A204.1 (cell line): ENCODE measurements around the gene ICOSLG.
"Not testable (repeated sequence)": the region's sequence is repeated elsewhere in the genome, so short reads cannot be mapped to it uniquely, and the experiment has no call there.

ENCODE experiments used
- FAIRE-seq: peaks from 2 replicates; lab custom pipeline; 2012; peaks lifted over from hg19 to GRCh38; lab: Jason Lieb, UNC

Gene ICOSLG

GRCh38 chr21:44263768-44264167 is 23.0 kb upstream of the ICOSLG start:
- FAIRE-seq, result no peak

- FAIRE-seq, result no peak
Measured at GRCh38 chr21:44263221-44263760, 22.5 kb upstream of the ICOSLG start.

DNA sequence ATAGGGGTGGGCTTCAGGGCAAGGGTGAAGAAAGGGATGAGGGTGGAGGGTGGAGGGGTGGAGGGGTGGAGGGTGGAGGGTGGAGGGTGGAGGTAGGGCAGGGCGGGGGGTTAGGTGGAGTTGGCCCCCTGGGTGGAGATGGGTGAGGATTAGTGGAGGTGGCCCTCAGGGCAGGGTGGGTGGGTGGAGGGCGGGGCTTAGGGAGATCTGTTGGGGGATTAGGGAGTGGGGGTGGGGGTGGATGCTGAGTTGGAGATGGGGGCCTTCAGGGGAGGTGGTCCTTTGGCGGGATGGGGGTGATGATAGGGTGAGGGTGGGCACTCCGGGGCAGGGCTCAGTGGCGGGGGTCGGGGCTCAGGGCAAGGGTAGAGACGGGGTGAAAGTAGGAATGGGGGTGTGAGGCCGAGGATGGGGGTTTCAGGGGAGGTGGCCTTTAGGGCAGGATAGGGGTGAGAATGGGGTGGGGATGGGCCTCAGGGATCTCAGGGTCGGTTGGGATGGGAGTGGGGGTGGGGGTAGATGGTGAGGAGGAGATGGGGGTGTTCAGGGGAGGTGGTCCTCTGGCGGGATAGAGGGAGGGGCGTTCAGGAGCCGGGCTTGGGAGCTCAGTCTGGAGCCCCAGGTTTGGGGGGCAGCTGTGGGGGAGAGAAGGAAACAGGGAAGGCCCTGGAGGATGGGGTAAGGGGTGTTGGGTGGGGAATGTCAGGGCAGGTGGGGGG is 21.8 kb upstream of the ICOSLG start:
- no peak for FAIRE-seq

DNA sequence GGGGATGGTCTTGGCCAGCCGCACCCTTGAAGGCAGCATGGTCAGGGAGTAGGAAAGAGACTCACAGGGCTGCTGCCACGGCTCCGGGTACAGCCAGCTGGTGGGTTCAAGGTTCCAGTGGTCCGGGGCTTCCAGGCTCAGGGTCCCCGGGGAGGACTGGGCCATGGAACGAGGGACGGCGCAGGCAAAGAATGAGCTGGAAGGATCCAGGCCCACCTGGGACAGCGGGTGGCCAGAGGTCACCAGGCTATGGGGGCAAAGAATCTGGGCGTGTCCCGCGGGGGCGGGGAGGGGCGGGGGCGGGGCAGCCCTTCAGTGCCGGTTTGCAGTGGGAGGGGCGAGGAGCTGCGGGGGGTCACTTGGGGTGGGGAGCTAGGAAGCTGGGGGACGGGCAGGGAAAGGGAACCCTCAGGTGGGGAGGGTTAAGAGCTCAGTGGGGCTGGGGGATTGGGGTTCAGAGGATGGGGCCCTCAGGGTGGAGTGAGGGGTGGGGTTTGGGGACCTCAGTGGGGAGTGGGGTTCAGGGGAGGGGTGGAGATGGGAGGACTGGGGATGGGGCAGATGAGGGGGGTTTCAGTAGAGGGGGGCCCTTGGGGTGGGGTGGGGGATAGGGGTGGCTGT is 21.0 kb upstream of the ICOSLG start, which contains the start of gene DNMT3L:
Gene DNMT3L, minus strand, starts transcription at position 223 of the 621 bp plus-strand sequence. CDS start 638 bp downstream, outside the sequence.
- FAIRE-seq, result no peak

GRCh38 chr21:44260791-44261631 is 20.3 kb upstream of the ICOSLG start:
- no peak for FAIRE-seq

DNA sequence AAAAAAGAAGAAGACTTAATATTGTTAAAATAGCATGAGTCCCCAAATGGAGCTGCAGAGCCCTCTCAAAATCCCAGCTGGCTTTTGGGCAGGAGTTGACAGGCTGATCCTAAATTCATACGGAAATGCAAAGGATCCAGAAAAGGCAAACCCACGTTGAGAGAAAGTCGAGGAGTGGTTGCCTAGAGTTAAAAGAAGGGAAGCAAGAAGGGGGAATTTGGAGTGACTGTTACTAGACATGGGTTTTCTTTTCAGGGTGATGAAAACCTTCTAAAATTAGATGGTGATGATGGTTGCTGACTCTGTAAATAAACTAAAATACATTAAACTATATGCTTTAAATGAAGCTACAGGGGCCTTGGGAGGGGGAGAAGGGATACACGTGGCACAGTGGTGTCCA is 19.3 kb upstream of the ICOSLG start:
- no peak for FAIRE-seq

DNA sequence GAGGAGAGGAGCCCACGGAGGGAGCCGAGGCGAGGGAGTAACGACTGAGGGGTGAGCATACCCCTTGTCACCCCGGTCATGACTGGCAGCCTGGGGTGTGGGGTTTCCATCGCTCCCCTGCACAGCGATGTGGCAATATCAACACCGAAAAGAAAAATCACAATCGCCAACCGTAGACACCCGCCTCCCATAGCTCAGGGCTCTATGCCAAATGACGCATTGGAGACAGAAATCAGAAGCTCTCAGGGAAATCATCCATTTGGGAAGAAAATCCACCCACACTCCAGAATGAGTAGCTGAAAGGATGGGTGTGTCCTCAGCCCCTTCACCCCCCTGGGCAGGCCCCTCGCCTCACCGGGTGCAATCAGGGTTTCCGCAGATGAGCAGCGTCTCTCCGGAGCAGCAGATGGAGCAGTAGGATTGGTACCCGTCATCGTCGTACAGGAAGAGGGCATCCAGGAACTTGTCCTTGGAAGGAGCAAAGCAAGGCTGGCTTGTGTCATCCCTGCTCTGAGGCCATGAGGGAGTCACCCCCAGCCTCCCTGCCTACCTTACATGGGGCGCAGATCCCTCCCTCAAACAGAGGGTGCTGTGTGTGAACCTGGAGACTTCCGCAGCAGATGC is 18.5 kb upstream of the ICOSLG start:
- FAIRE-seq, result no peak

DNA sequence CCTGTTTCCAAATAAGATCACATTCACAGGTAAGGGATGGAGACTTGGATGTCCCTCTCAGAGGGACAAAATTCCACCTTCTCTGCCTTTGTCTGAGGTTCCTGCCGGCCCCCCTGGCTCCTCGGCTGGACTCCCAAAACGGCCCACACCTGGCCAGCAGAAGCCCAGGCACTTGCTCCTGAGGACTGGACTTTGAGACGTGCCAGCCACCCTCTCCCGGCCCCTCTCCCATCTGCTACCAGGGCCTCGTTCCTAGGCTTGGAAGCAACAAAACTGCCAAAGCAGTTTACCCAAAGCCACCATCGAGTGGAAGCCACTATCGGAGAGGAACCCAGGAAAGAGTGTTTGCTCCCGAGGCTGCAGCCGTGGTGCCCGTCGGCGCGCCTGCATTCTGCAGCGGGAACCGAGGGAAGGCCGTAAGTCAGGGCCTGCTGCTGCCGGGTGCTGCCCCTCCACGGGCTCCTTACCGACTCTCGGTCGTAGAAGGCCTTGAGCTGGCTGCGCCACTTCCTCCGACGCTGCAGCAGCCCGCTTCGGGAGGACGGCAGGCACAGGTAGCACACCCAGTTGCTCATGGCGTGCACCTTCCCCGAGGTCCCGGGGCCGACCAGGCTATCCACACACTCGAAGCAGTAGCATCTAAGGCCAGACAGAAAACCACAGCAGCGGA is 17.4 kb upstream of the ICOSLG start:
- no peak for FAIRE-seq

GRCh38 chr21:44255511-44255981 is 14.8 kb upstream of the ICOSLG start:
- no peak for FAIRE-seq

DNA sequence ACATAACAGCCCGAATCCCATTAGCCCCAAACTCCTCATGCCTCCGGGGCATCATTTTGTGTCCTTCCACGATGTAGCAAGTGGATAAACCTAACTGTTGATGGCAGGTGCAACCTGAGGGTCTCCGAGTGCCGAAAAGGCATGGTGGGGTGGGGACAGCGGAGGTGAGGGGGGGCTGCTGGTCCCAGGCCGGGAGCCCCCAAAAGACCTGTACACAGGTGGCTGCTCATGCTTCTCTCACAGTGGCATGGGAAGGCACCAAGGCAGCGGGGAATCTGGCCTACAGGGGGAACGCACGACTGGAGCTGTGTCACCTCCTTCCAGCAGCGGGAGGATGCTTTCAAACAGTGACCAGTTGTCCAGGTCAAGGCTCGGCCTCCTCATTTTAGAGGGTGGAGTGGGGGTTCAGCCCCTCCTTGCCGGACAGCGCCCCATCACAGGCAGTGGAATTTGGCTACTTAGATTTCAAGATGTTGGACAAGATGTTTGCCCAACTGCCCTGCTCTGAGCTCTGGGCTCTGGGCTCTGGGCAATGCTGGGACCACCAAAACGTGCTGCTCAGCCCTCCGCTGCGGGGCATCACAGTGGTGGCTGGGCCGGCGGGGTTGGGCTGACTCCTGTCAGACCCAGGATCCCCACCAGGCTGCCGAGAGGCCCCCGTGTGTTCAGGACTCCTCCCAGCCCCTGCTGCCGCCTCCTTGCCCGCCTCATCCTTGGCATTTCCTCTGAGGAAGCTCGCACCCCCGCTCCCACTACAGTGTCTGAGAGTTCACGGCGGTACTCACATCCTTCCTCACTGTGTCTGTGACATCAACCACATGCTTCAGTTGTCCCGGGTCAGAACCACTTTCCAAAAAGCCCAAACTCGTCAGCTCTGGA is 13.3 kb upstream of the ICOSLG start:
- no peak for FAIRE-seq

- FAIRE-seq, result not testable (repeated sequence)
Measured at GRCh38 chr21:44249204-44250037, 8.7 kb upstream of the ICOSLG start.

- FAIRE-seq, result not testable (repeated sequence)
Measured at GRCh38 chr21:44247904-44248303, 7.2 kb upstream of the ICOSLG start.

DNA sequence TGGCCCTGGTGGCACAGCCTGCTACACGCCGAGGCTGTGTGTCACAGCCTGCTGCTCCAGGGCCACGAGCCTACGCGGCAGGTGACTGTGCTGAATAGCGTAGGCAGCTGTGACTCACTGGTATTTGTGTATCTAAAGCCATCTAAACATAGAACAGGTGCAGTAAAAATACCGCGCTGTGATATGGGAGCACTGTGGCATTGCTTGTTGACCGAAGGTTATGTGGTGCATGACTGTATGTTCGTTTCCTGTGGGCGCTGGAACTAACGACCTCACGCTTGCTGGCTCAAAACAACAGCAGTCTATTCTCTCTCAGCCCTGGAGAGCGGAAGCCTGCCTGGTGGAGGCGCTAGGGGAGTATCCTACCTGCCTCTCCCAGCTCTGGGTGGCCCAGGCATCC is 3.2 kb upstream of the ICOSLG start:
- FAIRE-seq, result not testable (repeated sequence)

GRCh38 chr21:44241281-44241680 is 538 bp upstream of the ICOSLG start:
- not testable (repeated sequence) for FAIRE-seq

- FAIRE-seq, result not testable (repeated sequence)
Measured at GRCh38 chr21:44240353-44240752, 390 bp downstream of the ICOSLG start.

GRCh38 chr21:44229561-44229960 is 11.2 kb downstream of the ICOSLG start:
- not testable (repeated sequence) for FAIRE-seq

DNA sequence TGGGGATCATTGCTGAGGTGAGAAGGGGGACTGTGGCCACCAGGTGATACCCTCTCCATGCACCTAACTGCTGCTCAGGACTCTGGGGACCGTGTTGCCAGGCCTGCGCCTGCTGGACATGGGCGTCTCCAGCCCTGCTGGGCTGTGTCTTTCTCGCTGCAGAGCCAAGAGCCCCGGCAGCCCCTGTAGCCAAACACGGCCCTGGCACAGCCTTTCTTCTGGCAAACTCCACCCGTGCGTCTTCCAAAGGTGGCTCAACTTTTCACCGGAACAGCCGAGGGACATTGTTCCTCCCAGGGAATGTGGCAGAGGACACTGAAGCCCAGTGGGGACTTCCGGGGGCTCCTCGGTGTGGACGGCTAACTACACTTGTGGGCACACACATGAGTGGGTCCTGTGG is 12.6 kb downstream of the ICOSLG start:
- FAIRE-seq, result not testable (repeated sequence)

GRCh38 chr21:44227614-44228013 is 13.1 kb downstream of the ICOSLG start:
- FAIRE-seq, result not testable (repeated sequence)

DNA sequence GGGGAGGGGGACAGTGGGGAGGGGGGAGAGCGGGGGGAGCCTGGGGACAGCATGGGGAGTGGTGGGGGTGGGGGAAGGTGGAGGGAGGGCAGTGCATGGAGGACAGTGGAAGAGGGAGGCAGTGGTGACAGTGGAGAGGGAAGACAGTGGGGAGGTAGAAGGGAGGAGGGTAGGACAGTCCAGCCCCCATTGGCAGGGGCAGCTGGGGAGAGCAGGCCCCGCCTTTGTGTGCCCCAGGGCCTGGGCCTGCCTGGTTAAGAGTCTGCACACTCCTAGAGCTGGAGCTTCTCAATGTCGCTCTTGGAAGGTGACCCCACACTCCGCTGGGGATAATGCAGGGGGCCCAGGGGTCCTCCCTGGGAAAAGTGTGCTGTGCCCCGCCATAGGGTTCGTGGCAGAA is 15.1 kb downstream of the ICOSLG start:
- FAIRE-seq, result not testable (repeated sequence)
